Activated CD8-positive, alpha-beta T cell treated with anti-CD3 and anti-CD28 coated beads for 36 hours (primary cell): Measurements from ENCODE around the gene RALGPS2. TPM values are rescaled to one million over a fixed set of nuclear protein-coding genes. Genes with fewer than 3 reads are reported as not detected.
A peak's percentile ranks its signal among the peaks of the same experiment; 100 is the strongest.

Experiments used
- ATAC-seq: fragments of 200-7000 bp; cut with Tn5 transposase; one replicate; pipeline ENCODE4 v1.10.0; 2021; ENCODE audit warnings: mild to moderate bottlenecking, moderate library complexity
- CTCF ChIA-PET: fragments of 350-600 bp; sonication (Branson Sonifier 250); formaldehyde crosslinking; loops from one replicate; lab custom pipeline; 2021; ENCODE audit warnings: antibody characterized with exemption; lab: Charles Lee
- POLR2A ChIA-PET: fragments of 350-600 bp; sonication (Branson Sonifier 250); formaldehyde crosslinking; loops from one replicate; lab custom pipeline; 2021; ENCODE audit warnings: antibody characterized with exemption; lab: Charles Lee
- DNase-seq: peaks from one replicate; pipeline ENCODE4 v3.0.0-alpha.2; 2020
- H3K27ac Mint-ChIP-seq: one replicate; pipeline ENCODE4 v1.8.0; 2021; ENCODE audit warnings: mild to moderate bottlenecking, mixed read lengths
- H3K27me3 Mint-ChIP-seq: one replicate; pipeline ENCODE4 v1.8.0; 2021; ENCODE audit warnings: mixed read lengths
- H3K36me3 Mint-ChIP-seq: one replicate; pipeline ENCODE4 v1.8.0; 2021; ENCODE audit warnings: low read depth, mixed read lengths
- H3K4me1 Mint-ChIP-seq: one replicate; pipeline ENCODE4 v1.8.0; 2021; ENCODE audit warnings: low read depth, mixed read lengths
- H3K4me3 Mint-ChIP-seq: one replicate; pipeline ENCODE4 v1.8.0; 2021; ENCODE audit warnings: mild to moderate bottlenecking, moderate library complexity, mixed read lengths
- H3K9me3 Mint-ChIP-seq: one replicate; pipeline ENCODE4 v1.8.0; 2021; ENCODE audit warnings: mixed read lengths
- CTCF ChIP-seq: fragments of 200-600 bp; IDR thresholded peaks from one replicate; pipeline ENCODE4 v1.8.0; 2022; ENCODE audit warnings: antibody characterized with exemption, mild to moderate bottlenecking
- intact Hi-C: fragments of 100-400 bp; cut with micrococcal nuclease; formaldehyde crosslinking; loops from one replicate; pipeline ENCODE4 v1.10.0; 2022
- total RNA-seq, 2 experiments: library from RNA; stranded (reverse); gene quantifications; one replicate each; pipeline ENCODE4 v1.2.3, GENCODE V29; 2021

RALGPS2 gene, protein sequence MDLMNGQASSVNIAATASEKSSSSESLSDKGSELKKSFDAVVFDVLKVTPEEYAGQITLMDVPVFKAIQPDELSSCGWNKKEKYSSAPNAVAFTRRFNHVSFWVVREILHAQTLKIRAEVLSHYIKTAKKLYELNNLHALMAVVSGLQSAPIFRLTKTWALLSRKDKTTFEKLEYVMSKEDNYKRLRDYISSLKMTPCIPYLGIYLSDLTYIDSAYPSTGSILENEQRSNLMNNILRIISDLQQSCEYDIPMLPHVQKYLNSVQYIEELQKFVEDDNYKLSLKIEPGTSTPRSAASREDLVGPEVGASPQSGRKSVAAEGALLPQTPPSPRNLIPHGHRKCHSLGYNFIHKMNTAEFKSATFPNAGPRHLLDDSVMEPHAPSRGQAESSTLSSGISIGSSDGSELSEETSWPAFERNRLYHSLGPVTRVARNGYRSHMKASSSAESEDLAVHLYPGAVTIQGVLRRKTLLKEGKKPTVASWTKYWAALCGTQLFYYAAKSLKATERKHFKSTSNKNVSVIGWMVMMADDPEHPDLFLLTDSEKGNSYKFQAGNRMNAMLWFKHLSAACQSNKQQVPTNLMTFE
- total RNA-seq: 1 to 10 TPM; 2.8 to 4.8 TPM

DNA sequence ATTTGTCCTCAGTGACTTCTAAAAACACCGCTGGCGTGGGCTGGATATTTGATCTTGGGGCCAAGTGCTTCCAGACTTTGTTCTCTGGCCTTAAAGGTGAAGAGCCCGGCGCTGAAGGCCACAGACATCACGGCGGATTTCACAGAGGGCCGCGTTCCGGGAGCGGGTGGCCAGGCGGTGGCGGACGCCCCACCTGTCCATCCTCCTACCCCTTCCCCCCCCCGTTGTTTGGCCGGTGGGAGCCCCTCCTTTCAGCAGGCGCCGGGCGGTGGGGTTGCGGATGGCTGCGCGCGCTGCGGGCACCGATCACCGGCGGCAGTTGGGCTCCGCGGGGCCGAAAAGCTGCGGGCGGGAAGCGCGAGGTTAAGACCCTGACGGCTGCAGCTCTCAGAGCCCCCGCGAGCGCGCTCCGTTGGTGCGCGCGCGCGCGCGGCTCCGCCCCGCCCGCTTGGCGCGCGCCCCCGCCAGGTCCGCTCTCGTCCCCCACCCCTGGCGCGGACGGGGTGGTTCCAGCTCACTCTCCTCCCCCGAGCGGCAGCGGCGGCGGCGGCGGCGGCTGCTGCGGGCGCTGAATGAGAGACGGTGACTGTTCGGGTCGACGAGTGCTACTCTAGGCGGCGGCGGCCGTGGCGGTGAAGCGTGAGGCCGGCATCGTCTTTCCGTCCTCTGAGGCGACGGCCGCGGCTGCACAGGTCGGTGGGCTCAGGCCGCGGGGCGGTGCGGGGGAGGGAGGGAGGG is at the start of gene RALGPS2:
Gene RALGPS2, plus strand, starts transcription at position 517 of the 738 bp plus-strand sequence. CDS start 51,521 bp downstream, outside the sequence.
- CTCF ChIA-PET: no interaction called here
- Mint-ChIP-seq H3K4me1 (peaks cover 17% of the 10 kb centered on the region), H3K27me3 (peaks cover 4% of the 10 kb centered on the region), H3K36me3 (no peaks in the 10 kb centered on the region), H3K4me3 (peak within 1 kb of the TSS; percentile 81), H3K9me3 (no peaks in the 10 kb centered on the region), H3K27ac (peak within 1 kb of the TSS; percentile 55)
- no peak for TF ChIP-seq CTCF
- POLR2A ChIA-PET: interaction anchor here (1.1 kb wide), 1 partner anchor 10 kb away, joined by 4 read pairs; no protein-coding TSS in a partner anchor
- DNase-seq (peak; percentile 65), ATAC-seq (peak; percentile 78)
- intact Hi-C loops: no loop called here

GRCh38 chr1:178679237-178679636 is 45.8 kb upstream of the RALGPS2 start:
- ATAC-seq: no peak
- H3K4me1 Mint-ChIP-seq: peaks cover 2% of the 10 kb centered on the region
- intact Hi-C loops: no loop called here
- TF ChIP-seq CTCF: no peak
- H3K9me3 Mint-ChIP-seq: no peaks in the 10 kb centered on the region
- ChIA-PET POLR2A (no interaction called here), CTCF (interaction anchor here (1.0 to 1.3 kb wide), 2 partner anchors 15 to 324 kb away, joined by 3 read pairs; no protein-coding TSS in a partner anchor)
- H3K4me3 Mint-ChIP-seq: no peak overlapping the region
- H3K27me3 Mint-ChIP-seq: peaks cover 11% of the 10 kb centered on the region
- no peak for DNase-seq
- no peaks in the 10 kb centered on the region for H3K36me3 Mint-ChIP-seq
- no peak overlapping the region for H3K27ac Mint-ChIP-seq

DNA sequence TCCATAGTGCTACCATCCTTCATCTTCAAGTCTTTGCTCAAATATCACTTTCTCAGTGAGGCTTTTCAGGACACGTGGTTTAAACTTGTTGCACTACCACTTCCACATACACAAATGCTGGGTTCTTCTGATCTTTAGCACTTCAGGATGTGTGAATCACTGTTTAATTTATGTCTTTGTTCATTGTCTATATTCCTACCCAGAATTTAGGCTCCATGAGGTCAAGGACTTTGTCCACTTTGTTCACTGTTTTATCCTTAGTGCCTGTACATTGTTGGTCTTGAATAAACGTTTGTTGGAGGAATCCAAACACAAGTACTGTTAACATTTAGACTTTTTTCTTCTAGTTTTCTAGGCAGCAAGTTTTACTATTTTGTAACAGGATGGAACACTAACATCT is 42.6 kb upstream of the RALGPS2 start:
- ChIA-PET POLR2A (no interaction called here), CTCF (interaction anchor here (0.9 kb wide), 1 partner anchor 20 kb away, joined by 3 read pairs; no protein-coding TSS in a partner anchor)
- H3K27ac Mint-ChIP-seq: no peak overlapping the region
- H3K4me1 Mint-ChIP-seq: peaks cover 9% of the 10 kb centered on the region
- intact Hi-C loops: no loop called here
- no peak for TF ChIP-seq CTCF
- no peak for DNase-seq
- H3K9me3 Mint-ChIP-seq: no peaks in the 10 kb centered on the region
- H3K27me3 Mint-ChIP-seq: peaks cover 9% of the 10 kb centered on the region
- ATAC-seq: no peak
- no peaks in the 10 kb centered on the region for H3K36me3 Mint-ChIP-seq
- H3K4me3 Mint-ChIP-seq: no peak overlapping the region

DNA sequence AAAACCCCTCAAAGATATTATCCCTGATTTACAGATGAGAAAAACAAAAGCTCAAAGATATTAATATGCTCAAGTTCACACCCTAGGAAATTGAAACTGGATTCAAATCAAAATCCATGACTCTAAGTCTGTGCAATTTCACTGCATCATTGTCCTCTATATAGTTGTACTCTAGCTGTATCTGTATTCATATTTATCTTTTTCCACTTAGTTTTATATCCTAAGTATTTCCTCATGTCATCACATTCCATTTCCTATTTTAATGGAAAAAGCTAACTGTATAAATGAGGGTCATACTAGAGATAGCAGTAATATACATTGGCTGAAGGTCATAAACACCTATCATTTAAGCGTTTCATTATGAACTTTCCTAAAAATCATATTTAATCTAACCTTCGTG is 42.2 kb upstream of the RALGPS2 start:
- Mint-ChIP-seq H3K4me1 (peaks cover 9% of the 10 kb centered on the region), H3K27me3 (peaks cover 9% of the 10 kb centered on the region), H3K27ac (no peak overlapping the region), H3K36me3 (no peaks in the 10 kb centered on the region), H3K9me3 (no peaks in the 10 kb centered on the region), H3K4me3 (no peak overlapping the region)
- CTCF ChIA-PET: interaction anchor here (0.9 kb wide), 1 partner anchor 20 kb away, joined by 3 read pairs; no protein-coding TSS in a partner anchor
- TF ChIP-seq CTCF: no peak
- POLR2A ChIA-PET: no interaction called here
- ATAC-seq (no peak), DNase-seq (no peak)
- intact Hi-C loops: no loop called here
